SIG-M5 (cell line): Measurements from ENCODE around the gene CBX7.

Experiments used
- DNase-seq: peaks from one replicate; lab custom pipeline; 2025; lab: John Stamatoyannopoulos, UW

CBX7 gene

DNA sequence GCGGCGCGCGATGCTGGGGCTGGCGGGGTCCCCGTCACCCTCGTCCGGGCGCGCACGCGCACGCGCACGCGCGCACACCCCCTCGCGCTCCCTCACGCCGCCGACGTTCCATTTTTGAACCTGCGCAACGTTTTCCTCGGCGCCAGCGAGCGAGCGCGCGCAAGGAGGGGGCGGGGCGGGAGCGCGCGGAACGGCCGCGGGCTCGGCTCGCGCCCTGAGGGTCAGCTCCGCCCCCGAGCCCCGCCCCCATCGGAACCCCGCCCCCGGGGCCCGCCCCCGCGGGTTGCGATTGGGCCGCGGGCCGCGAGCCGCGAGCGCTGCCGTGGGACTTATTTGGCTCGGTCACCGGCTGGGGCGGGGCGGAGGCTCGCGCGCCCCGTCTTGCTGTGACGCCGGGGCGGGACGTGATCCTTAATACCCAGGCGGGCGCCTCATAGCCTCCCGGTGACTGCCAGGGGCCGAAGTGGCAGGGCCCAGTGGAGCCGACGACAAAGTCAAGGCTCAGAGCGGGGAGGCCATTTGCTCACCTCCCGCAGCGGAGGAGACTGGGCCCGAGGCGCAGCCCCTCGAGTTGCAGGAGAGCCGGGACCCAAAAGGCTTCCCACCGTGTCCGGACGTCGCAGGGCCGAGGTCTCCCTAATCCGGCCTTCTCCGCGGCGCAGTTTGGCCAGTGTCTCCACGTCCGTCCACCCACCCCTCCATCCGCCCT is at the start of gene CBX7:
TSS of gene CBX7 (minus strand) at position 170 of the 709 bp plus-strand sequence. CDS start 236 bp downstream, outside the sequence.
- no peak for DNase-seq

DNA sequence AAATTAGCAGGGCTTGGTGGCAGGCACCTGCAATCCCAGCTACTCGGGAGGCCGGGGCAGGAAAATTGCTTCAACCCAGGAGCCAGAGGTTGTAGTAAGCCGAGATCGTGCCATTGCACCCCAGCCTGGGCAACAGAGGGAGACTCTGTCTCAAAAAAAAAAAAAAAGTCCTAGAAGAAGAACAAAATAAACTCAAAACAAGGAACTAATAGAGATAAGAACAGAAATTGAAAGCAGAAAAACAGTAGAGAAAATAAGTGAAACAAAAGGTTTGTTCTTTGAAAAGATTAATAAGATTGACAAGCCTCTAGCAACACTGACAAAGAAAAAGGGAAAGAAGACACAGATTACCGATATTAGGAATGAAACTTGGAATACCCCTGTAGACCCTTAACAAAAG is 45.1 kb upstream of the CBX7 start:
- DNase-seq, result no peak

DNA sequence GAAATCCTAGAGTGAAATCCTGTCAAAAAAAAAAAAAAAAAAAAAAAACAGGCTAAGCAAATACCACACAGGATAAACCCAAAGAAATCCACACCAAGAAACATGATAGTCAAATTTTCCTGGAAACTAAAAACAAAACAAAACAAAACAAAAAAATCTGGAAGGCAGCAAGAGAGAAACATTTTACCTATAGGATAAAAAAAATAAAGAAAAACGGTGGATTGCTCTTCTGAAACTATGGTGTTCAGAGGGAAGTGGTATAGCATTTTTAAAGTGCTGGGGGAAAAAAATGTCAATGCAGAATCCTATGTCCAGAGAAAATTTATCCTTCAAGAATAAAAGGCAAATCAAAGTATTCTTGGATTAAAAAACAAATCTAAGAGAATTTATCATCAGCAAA is 41.6 kb upstream of the CBX7 start:
- DNase-seq, result no peak

DNA sequence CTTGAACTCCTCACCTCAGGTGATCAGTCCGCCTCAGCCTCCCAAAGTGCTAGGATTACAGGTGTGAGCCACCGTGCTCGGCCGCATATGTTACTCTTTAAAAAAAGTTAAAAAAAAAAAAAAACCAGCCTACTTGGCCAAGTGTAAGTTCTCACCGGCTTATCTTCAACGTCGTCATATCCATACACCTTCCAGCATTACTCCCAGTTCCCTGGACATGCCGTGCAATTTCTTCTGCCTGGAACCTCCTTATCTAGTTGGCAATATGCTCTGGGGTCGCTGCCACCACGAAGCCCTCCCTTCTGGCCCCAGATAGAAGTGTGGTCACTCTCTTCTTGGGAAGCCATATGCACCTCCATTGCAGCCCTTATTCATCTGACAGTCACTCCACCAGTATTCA is 36.3 kb upstream of the CBX7 start:
- no peak for DNase-seq

DNA sequence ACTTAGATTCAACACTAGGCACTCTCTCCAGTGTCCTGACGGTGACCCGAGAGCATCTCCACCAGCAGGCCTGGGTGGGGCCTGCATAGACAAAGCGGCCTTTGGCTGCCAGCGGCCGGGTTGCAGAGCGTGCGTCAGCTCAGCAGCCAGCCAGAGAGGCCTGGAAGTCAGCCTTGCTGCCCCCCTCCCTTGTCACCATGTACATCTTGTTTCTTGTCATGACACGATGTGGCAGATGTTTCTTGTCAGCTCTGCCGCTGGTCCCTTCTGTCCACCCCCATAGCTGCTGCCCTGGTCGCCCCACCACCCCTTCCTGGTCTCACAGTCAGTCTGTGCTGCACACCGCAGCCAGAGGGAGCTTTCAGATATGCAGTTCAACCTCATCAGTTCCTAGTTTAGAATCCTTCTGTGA is 33.1 kb upstream of the CBX7 start:
- no peak for DNase-seq

DNA sequence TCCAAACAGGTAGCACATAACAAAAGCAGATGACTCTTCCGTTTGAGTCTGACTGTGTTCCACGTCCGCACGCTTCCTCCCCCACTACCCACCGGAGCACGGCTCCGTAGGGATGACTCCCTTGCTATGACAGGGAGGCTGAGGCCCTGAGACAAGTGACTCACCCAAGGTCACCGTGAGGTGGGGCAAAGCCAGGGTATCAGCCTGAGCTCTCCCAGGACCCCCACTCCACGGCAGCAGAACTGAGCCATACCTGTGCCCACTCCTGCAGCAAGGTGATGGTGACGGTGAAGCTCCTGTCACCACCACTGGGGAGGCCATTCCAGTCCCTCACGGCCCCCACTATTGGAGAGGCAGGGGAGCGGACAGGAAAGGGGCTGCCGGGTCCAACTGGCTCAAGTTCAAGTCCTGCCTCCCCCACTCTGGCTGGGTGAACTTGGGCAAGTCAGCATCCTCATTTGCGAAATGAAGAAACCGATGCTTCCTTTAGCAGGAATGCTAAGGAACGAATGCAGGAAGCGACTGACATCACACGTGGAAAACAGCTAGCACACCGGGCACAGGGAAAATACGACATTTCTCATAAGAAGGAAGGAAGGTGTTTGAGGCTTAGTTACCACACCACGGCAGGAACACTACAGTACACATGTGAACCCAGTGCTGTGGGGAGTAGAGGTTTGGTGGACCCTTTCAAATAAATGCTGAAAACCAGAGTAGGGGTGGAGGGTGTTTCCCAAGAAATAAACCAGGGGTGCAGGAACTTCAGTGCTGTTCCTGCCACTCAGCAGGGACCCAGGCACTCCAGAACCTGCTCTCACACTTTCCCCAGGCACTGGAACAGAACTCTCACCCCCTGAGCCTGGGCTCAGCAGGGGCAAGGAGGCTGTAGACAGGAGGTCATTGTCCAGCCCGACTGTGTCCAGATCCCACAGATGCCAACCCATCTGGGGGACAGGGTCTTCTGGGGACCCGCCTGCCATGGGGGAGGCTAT is 32.4 kb upstream of the CBX7 start:
- no peak for DNase-seq

DNA sequence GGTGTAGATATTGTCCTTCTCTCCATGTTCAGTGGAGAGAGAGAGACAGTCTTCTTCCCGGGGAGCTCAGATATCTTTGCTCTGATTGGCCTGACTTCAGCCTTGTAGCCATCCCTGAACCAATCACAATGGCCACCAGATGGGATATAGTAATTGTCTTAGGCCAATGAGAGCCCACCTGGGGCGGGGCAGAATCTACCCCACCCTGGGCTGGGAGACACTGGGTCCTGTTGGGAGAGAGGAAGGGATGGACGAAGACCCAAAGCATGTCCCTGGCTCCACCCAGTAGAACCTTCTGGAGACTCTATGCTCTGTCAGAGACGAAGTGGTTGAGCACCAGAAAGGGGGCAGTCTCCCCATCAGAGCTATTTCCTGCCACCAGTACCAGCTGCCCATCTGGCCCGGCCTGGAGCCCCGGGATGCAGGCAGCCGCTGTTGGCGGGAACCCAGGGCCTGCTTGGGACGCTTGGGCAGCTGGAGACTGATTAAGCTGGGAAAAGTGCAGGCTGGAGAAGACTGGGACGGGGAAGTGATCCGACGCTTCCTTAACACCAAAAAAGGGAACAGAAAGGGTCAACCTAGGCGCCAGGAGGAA is 31.6 kb upstream of the CBX7 start:
- no peak for DNase-seq

DNA sequence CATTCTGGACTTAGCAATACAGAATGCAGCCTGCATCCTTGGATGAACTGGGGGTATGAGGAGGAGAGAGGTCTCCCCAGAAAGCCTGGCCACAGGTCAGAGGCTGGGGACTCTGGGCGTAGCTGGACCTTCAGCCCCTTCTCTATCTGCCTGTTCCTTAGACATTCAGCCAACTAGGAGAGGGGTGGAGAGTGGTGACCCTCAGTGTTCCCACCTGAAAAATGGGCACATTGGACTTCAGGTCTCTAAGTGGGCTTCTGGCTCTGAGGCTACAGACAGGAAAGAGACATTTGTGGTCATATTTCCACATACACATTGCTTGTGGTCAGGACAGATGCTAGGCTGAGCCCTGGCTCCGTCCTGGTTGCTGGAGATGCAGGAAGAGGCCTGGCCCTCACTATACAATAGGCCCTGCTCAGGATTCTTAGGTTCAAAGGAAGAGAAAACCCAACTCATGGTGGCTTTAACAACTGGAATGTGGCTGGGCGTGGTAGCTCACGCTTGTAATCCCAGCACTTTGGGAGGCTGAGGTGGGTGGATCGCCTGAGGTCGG is 30.1 kb upstream of the CBX7 start:
- no peak for DNase-seq

DNA sequence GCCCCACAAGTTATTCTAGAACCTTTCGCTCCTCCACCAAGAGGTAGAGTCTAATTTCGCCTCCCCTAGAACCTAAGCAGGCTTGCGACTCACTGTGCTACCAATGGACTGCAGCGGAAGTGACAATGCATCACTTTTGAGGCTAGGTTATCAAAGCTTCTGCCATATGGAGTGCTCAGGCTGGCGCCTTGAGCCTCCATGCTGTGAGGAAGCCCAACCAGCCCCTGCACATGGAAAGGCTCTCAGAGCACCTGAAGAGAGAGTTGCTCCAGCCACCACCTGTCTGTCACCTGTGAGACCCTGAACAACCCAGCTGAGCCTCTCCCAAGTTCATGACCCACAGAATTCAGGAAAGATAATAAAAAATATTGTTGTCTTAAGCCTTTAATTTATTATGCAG is 29.3 kb upstream of the CBX7 start:
- no peak for DNase-seq

DNA sequence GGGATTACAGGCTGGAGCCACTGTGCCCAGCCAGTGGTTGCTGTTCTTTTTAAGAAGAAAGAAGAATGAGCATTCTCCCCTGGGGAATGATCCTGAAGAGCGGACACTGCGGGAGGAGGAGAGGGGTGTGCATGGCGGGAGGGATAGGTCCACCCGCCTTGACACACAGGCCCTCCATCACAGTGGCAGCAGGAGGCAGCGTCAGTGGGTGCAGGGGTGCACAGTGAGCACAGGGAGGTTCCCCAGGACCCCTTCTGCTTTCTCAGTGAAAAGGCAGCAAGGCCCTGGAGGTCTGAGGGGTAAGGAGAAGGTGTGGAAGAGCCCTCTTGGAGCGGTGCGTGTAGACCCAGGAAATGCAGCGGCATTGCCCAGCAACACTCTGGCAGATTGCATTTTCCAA is 28.9 kb upstream of the CBX7 start:
- no peak for DNase-seq

DNA sequence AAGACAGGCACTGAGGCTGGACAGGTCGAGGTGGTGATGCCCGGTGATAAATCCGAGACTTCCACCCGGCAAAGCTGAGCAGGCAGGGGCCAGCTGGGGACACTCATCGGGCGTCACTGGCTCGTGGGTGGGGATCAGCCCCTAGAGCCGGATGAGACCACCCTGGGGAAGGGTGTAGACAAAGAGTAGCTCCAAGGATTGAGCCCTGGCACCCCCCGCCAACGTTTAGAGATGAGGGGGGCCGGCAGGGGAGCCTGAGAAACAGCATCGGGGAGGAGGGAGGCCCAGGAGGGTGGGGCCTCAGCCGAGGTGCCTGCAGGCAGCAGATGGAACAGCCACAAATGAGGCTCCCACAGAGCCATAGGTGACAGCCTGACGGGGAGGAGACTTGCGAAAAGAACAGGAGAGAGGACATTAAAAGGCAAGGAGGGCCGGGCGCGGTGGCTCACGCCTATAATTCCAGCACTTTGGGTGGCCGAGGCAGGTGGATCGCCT is 27.4 kb upstream of the CBX7 start:
- no peak for DNase-seq

DNA sequence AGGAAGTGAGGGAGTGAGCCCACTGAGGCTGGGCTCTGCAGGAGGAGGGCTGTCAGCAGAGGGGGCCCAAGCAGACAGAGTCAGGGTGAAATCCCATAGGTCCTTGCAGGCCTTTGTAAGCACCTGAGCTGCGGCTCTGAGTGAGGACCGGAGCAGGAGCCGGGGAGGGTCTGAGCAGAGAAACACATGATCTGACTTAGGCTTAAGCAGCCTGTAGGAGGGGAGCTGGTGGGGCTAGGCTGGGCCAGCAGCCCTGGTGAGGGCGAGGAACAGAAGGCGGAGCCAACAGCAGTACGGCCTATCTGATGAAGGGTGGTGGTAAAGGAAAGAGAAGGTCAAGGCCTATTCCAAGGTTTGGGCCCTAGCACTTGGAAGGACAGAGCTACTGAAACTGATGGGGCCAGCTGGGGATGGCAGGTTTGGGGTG is 26.9 kb upstream of the CBX7 start:
- DNase-seq, result no peak

DNA sequence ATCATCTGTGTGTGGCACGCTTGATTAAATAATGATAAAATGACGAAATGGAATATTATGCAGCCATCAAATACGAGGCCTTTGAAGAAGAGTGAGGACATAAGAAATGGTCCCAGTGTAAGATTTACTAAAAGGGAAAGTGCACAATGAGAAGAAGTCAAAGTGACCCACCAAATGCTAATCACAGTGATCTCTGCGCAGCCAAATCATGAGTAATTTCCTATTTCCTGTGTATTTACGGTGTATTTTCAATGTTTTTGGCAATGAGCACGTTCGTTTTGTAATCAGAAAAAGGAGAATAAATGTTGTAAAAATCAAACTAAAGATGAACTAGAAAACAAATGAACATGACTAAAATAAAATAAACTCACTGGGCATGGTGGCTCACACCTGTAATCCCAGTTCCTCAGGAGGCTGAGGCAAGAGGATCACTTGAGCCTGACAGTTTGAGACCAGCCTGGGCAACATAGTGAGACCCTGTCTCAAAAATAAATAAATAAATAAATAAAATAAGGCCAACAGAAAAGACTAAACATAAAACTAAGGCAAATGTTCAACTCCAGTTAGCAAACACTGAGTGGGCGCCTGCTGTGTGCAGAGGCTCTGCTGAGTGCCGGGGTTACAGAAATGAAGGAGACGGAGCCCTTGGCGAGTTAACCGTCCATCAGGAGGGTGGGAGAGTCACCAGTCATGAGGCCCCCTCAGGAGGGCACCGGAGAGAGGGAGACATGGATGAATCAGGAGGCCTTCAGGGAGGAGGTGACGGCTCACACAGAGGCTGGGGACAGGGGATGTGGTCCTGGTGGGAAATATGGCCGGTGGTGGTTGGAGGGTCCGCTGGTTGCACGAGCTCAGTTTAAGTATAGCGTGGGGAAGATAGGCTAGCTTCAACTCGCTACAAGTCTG is 26.0 kb upstream of the CBX7 start:
- no peak for DNase-seq

DNA sequence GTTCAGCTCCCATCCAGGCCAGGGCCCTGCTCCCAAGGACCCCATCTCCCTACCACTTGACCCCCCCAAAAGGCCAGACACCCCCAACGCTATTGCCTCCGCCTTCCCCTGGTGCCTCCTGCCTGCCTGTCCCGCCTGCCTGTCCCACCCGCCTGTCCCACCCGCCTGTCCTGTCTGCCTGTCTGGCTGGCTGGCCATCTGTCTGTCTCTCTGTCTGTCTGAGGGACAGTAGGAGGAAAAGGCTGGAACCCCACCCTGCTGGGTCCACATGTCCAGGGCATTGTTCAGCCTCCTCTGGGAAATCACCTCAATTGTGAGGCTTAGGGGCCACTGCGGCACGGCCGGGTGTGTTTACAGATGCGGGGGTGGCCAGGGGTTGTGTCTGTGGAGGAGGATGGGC is 25.3 kb upstream of the CBX7 start:
- DNase-seq, result no peak

DNA sequence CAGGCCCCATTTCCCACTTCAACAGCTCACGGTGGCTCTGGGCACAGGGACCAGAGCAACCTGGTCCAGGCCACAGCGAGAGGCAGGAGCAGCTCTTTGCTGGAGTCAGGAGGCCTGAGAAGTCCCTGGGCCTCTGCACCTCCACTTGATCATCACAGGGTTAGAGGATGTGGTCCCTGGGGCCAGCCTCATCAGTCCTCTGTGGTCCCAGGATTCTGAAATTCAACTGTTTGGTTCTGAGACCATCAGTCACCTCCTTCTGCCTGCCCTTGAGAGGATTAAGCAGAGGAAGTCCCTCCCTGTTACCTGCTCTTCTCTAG is 24.9 kb upstream of the CBX7 start:
- no peak for DNase-seq

DNA sequence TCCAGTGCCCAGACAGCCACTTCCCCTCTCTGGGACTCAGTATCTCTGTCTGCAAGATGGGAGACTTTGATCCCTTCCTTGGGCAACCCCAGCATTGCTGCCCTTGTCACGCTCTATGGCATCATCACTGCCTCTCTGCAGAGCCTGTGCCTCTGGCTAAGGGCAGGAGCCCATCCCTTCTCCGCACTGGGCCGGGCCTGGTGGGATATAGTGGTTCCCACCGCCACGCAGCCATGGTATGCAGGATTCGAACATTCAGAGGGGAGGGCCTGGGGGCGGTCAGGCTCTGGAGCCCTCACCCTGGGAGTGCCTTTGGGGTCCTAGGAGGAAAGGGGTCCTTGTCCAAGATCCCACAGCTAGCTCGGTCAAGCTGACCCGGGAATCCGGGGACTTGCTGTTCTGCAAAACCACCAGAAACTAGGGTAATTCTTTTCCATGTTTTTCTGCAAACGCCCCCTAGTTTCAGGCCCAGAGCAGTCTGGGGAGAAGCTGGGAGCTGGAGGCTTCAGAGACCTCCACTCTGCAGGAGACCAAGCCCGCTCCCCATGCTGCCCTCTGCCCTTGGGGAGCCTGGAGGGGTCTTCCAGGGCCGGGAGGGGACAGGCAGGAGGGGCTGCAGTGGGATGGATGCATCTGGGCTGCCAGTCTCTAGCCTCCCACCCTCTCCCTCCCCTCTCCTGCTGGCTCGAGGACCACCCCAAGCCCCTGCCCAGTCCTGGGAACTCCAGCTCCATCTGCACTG is 24.4 kb upstream of the CBX7 start:
- DNase-seq, result no peak

DNA sequence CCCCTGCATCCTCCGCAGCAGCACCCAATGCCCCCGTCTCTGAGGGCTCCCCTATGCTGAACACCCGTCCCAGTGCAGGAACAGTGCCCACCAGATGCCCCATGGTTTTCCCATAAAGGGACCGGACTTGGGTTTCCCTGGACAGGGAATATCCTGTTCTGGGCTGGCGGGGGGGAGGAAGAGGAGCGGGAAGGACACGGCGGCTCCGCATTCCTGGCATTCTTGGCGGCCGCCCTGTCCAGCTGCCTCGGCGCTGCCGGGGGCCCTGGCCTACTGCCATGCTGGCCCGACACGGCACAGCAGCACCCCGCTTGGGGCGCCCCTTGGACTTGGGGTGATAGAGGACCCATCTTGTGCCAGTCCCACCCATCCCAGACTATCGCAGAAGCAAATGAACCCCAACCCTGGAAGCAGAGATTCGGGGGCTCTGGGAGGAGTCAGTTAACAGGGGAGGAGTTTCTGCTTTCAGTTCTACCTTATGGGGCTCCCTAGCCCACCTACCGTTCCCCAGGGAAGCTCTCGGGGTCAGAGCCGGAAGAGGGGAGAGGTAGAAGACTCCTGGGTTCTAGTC is 23.7 kb upstream of the CBX7 start:
- no peak for DNase-seq

DNA sequence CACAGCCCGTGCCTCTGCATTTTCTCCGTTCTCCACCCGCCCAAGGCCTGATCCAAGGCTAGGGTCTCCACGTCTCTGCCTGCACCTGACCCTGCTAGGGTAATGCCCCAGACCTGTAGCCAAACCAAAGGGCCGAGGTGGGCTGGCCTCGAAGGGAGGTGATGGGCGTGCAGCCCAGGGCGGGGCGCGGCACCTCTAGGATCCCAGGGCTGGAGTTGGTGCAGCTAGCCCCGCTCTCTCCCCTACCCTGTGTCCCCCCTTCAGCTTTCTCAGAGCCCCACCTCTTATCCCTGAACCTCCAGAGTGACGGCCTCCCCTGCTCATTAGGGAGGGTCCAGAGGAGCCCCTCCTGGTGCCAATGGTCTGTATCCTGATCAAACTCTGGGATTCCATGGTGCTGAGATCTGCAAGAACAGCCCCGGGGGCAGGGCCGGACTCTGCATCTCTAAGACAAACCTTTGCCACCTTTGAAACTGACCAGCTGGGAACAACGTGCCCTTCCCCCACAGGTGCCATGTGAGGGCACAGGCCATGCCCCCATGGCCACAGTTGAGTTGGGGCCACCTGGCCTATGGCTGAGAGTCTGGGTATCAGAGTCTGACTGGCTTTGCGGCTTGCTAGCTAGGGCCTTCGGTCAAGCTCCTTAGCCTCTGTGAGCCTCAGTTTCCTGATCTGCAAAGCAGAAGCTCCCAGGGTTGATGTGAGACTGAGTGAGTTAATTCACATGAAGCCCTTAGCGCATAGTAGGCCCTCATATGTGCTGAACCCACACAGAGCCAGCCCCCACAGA is 23.1 kb upstream of the CBX7 start:
- DNase-seq, result no peak
